K562 (cell line): ENCODE data around the gene TAS2R13. TPM values are rescaled to one million over a fixed set of nuclear protein-coding genes. Genes with fewer than 3 reads are reported as not detected.

Experiments
- ARHGAP35 ChIP-seq: fragments of 450-650 bp; IDR thresholded peaks from 2 replicates; pipeline ENCODE4 v1.6.1; 2018; ENCODE audit not compliant: partially characterized antibody
- FOXJ2 ChIP-seq: fragments of 200-800 bp; sonication (Bioruptor generic); IDR thresholded peaks from 2 replicates; pipeline ENCODE4 v1.6.1; 2016; ENCODE audit warnings: missing genetic modification characterization, missing compliant biosample characterization
- MTA2 ChIP-seq: fragments of 450-650 bp; IDR thresholded peaks from 2 replicates; pipeline ENCODE4 v1.6.1; 2016; ENCODE audit warnings: low read depth
- ZNF212 ChIP-seq: fragments of 450-650 bp; formaldehyde crosslinking; IDR thresholded peaks from 2 replicates; pipeline ENCODE4 v1.4.0; 2020; ENCODE audit warnings: mild to moderate bottlenecking
- ZNF699 ChIP-seq: fragments of 250-450 bp; sonication (Bioruptor Pico); IDR thresholded peaks from 2 replicates; pipeline ENCODE4 v1.8.0; 2021; ENCODE audit warnings: mild to moderate bottlenecking, moderate library complexity; ENCODE audit not compliant: insufficient replicate concordance
- ZNF780A ChIP-seq: fragments of 250-450 bp; sonication (Bioruptor Pico); IDR thresholded peaks from 2 replicates; pipeline ENCODE4 v1.5.0; 2021; ENCODE audit warnings: mild to moderate bottlenecking
- polyA plus RNA-seq, 8 experiments: library from polyadenylated mRNA; depleted of rRNA in 4 of 8; stranded (reverse) in 5 of 8; unstranded in 3 of 8; fragments of >200 nt; fragmentation: Nextera tagmentation in 2 of 8; fragmentation: Illumina TruSeq in 1 of 8; extraction: Ambion mirVana in 2 of 8; extraction: Trizol in 1 of 8; gene quantifications; 2 replicates each; pipeline versions ENCODE4 v1.2.1 to v1.2.3, GENCODE V29; 2011 to 2014; ENCODE audit warnings: inconsistent platforms in 1 of 8, missing spikeins in 1 of 8
- total RNA-seq, 7 experiments: library from RNA; depleted of rRNA in 6 of 7; stranded (reverse); fragments of >200 nt in 6 of 7; fragmentation: Illumina TruSeq in 2 of 7; extraction: Trizol in 2 of 7; gene quantifications; 2 replicates each; pipeline versions ENCODE4 v1.2.1 to v1.2.3, GENCODE V29; 2011 to 2021; ENCODE audit warnings: low replicate concordance in 1 of 7
- TF ChIP-seq, protein P1 (sequence below): fragments of 250-450 bp; sonication (Bioruptor Pico); IDR thresholded peaks from 2 replicates; pipeline ENCODE4 v1.5.0; 2021
- TF ChIP-seq, protein P2 (sequence below): fragments of 250-450 bp; sonication (Bioruptor Pico); IDR thresholded peaks from 2 replicates; pipeline ENCODE4 v1.8.0; 2022; ENCODE audit warnings: inconsistent platforms
- TF ChIP-seq, protein P3 (sequence below): IDR thresholded peaks from 2 replicates; pipeline ENCODE4 v1.6.1; 2016; ENCODE audit warnings: missing genetic modification characterization, missing compliant biosample characterization

TAS2R13 gene
- total and polyA plus RNA-seq, 9 of the 15 experiments (the other 6 are each of a cell fraction or from before 2014, with no cell fraction given) = 0.07 to 1.4 (median 0.52) TPM; not detected in 3

DNA sequence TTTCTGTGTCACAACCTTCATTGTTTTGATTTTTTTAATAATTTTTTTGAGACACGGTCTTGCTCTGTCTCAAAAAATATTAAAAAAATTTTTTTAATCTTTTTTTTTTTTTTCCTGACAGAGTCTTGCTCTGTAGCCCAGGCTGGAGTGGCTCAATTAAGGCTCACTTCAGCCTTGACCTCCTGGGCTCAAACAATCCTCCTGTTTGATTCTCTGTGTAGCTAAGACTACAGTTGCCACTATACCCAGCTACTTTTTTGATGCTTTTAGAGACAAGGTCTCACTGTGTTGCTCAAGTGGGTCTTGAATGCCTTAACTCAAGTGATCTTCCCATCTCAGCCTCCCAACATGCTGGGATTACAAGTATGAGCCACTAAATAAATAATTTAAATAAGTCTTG, 10.4 kb upstream of the TAS2R13 start (continued):
- TF ChIP-seq, protein P1, sequence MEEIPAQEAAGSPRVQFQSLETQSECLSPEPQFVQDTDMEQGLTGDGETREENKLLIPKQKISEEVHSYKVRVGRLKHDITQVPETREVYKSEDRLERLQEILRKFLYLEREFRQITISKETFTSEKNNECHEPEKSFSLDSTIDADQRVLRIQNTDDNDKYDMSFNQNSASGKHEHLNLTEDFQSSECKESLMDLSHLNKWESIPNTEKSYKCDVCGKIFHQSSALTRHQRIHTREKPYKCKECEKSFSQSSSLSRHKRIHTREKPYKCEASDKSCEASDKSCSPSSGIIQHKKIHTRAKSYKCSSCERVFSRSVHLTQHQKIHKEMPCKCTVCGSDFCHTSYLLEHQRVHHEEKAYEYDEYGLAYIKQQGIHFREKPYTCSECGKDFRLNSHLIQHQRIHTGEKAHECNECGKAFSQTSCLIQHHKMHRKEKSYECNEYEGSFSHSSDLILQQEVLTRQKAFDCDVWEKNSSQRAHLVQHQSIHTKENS (CRISPR knock-in tag) = no peak
- TF ChIP-seq ARHGAP35 = no peak
- TF ChIP-seq ZNF780A = no peak
- TF ChIP-seq ZNF212 = no peak
- TF ChIP-seq, protein P2, sequence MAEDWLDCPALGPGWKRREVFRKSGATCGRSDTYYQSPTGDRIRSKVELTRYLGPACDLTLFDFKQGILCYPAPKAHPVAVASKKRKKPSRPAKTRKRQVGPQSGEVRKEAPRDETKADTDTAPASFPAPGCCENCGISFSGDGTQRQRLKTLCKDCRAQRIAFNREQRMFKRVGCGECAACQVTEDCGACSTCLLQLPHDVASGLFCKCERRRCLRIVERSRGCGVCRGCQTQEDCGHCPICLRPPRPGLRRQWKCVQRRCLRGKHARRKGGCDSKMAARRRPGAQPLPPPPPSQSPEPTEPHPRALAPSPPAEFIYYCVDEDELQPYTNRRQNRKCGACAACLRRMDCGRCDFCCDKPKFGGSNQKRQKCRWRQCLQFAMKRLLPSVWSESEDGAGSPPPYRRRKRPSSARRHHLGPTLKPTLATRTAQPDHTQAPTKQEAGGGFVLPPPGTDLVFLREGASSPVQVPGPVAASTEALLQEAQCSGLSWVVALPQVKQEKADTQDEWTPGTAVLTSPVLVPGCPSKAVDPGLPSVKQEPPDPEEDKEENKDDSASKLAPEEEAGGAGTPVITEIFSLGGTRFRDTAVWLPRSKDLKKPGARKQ = no peak
- TF ChIP-seq, protein P3, sequence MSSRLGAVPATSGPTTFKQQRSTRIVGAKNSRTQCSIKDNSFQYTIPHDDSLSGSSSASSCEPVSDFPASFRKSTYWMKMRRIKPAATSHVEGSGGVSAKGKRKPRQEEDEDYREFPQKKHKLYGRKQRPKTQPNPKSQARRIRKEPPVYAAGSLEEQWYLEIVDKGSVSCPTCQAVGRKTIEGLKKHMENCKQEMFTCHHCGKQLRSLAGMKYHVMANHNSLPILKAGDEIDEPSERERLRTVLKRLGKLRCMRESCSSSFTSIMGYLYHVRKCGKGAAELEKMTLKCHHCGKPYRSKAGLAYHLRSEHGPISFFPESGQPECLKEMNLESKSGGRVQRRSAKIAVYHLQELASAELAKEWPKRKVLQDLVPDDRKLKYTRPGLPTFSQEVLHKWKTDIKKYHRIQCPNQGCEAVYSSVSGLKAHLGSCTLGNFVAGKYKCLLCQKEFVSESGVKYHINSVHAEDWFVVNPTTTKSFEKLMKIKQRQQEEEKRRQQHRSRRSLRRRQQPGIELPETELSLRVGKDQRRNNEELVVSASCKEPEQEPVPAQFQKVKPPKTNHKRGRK (tag) = no peak
- TF ChIP-seq MTA2 = no peak
- no peak for TF ChIP-seq ZNF699 (CRISPR knock-in tag)
- no peak for TF ChIP-seq FOXJ2 (tag)
